ENCODE results near the gene ATP9B.
"Not testable (repeated sequence)": the region's sequence is repeated elsewhere in the genome, so short reads cannot be mapped to it uniquely, and the experiment has no call there.

Gene ATP9B

DNA sequence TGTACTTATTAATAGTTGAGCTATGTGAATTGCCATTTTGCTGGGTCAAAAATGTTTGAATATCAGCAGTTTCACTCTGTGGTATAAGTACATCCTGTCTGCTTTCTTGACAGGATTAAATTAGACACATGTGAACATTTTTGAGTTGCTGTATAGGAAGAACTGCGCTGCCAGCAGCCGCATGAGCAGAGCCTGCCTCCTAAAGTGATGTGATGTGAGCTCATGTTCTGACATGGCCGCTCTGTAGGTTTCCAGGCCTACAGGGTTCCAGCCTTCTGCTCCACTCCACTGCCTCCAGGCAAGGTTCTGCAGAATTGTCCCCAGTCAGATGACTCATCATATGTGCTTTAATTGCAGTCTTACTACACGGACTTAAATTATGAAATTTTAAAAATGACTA is 206.8 kb downstream of the ATP9B start:
- in situ Hi-C loops (cut with HindIII; ENCODE audit: low sequenced_read_pairs), result no loop called here

DNA sequence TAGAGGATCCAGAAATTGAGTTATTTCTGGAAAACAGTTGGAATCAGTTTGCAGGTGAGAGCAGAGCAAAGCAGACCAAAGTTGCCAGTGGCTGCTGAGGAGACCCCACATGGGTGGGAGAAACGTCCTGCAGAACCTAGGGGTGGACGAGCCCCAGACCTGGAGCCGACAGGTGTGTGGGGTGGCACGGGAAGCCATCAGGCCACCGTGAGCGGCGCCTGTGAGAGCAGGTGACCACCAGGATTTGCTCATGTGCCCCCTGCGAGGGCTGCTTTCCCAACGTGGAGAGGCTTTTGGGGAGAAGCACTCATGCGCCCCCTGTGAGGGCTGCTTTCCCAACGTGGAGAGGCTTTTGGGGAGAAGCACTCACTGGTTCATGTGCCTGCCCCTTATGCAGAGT is 209.7 kb downstream of the ATP9B start:
- in situ Hi-C loops (cut with HindIII; ENCODE audit: low sequenced_read_pairs), result no loop called here

DNA sequence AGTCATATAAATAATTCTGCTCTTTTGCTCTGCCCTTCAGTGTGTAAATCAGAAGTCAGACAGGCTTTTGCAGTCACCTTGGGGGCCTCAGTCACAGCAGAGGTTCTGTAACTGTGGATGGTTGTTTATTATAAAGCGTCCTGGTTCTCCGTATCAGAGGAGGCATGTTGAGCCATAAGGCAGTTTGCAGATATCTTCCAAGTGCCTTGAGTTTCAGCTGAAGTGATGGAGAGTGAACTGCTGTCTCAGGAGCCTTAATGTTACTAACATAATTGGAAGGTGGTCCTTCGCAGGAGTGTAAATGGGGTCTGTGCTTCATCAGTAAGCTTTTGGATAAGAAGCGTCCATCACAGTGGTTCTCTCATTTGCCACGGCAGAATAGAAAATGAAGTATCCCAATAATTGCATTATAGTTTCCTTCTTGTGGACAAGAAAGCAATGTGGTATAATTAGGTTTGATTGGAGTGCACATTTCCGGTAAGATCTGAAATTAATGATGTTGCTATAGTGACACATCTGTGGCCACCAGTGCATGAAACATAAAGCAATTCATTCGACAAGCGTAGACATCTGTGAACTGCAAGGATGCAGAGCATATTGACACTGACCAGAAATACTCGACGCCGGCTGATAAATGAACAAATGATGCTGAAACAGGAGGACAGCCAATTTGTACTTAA is 214.1 kb downstream of the ATP9B start:
- in situ Hi-C loops (cut with HindIII; ENCODE audit: low sequenced_read_pairs), result no loop called here

DNA sequence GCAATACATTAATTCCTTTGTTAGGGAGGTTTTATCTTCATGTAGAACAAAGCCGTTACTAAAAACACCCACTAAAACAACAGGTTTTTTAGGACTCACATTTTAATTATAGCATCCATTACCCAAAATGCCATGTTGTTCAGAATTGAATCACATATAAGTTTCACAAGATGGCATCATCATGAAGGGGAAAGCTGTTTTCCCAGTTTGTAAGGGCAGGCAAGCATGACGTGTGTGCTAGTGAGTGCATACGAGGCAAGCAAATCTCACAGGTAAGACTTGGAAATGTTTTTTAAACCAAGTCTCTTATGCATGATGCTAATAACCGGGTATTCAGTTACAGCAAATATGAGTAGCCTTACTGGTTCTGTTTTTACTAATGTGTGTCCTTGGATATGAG is 214.7 kb downstream of the ATP9B start:
- in situ Hi-C loops (cut with HindIII; ENCODE audit: low sequenced_read_pairs), result no loop called here

DNA sequence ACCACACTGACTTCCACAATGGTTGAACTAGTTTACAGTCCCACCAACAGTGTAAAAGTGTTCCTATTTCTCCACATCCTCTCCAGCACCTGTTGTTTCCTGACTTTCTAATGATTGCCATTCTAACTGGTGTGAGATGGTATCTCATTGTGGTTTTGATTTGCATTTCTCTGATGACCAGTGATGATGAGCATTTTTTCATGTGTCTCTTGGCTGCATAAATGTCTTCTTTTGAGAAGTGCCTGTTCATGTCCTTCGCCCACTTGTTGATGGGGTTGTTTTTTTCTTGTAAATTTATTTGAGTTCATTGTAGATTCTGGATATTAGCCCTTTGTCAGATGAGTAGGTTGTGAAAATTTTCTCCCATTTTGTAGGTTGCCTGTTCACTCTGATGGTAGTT is 216.0 kb downstream of the ATP9B start:
- in situ Hi-C loops (cut with HindIII; ENCODE audit: low sequenced_read_pairs), result not testable (repeated sequence)

DNA sequence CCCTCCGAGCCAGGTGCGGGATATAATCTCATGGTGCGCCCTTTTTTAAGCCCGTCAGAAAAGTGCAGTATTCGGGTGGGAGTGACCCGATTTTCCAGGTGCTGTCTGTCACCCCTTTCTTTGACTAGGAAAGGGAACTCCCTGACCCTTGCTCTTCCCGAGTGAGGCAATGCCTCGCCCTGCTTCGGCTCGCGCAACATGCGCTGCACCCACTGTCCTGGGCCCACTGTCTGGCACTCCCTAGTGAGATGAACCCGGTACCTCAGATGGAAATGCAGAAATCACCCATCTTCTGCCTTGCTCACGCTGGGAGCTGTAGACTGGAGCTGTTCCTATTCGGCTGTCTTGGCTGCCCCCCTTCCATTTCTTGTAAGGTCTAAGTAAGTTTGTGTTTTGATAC is 221.2 kb downstream of the ATP9B start:
- in situ Hi-C loops (cut with HindIII; ENCODE audit: low sequenced_read_pairs), result not testable (repeated sequence)

DNA sequence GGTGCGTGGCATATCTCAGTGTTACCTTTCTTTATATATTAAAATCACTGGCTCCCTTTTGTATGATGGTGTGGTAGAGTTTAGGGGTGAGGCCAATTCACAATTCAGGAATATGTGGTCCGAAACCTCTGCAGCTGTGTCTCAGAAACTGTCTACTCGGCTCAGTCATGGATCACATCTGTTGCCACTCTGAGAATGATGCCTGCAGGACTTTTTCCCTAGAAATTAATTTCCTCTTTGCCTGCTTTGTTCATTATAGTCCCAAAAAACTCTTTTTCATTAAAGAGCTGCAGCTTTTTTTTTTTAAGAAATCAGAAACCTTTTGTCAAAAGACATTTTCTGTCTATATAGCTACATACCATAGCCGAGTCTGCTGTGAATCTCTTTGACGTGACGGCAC is 221.7 kb downstream of the ATP9B start:
- in situ Hi-C loops (cut with HindIII; ENCODE audit: low sequenced_read_pairs), result no loop called here

DNA sequence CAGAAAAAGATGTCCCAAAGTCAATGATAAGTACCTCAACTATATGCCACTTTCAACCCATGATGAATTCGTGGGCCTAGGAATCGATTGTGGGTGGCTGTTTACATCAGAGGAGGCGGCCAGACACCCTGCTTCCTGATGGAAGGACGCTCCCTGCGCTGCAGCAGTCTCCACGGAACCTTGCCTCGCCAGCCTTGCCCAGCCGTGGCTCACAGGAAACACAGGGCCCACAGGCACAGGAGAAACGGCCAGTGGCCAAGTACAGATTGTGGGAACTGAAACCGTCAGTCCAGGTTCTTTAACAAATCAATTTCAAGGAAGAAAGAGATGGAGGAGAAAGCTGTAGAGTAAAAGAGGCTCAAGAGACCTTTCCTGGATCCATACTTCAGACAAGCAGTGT is 225.0 kb downstream of the ATP9B start:
- in situ Hi-C loops (cut with HindIII; ENCODE audit: low sequenced_read_pairs), result no loop called here

DNA sequence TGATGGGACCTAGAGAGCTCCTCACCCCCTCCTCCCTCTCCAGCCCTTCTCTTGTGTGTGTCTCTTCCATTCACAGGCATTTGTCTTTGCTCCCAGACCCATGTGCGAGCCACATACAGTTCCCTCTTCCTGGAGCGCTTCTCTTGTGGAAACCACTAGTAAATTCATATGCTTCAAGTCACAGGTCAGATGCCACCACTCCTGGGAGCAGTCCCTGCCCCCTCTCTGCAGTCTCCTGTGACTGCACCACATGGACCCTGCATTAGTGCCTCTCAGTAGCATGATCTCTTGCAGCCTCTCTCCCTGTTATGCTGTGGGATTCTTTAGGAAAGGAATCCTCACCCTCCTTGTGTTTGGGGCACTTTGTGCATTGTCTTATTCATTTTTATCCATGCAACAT is 230.1 kb downstream of the ATP9B start:
- in situ Hi-C loops (cut with HindIII; ENCODE audit: low sequenced_read_pairs), result no loop called here

DNA sequence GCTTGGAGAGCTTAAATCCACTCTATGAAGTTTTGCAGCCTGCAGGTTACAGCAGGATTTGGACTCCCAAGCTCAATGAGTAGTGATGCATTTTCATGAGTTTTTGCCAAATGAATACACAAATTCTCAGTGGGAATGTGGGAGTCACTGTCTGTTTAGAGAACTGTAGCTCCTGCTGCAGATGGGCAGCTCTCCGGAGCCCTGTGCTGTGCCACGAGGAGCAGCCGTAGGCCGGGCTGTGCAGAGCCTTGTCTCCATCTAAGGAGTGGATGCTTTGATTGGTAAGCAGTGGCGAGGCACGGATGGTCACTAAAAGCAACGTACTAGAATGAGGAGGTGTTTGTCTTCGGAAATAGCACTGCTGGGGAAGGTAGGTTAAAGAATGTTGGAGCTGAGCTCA is 230.5 kb downstream of the ATP9B start:
- in situ Hi-C loops (cut with HindIII; ENCODE audit: low sequenced_read_pairs), result no loop called here

DNA sequence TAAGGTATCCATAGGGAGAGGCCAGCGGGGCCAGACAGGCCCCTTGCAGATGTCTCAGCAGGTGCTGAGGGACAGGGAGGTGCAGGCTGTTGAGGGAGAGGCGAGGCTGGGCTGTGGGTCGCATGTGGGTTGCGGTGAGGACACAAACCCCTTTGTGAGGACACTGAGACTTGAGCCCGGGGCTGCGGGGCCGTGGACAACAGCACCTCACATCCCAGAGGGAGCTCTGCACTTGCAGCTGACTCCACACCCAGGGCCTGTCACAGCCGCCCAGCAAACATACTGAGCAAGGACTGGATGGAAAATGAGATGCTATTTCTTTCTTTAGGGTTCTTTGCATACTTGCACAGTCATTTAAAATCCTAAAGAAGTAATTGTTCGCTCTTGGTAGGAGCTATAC is 231.2 kb downstream of the ATP9B start:
- in situ Hi-C loops (cut with HindIII; ENCODE audit: low sequenced_read_pairs), result no loop called here

DNA sequence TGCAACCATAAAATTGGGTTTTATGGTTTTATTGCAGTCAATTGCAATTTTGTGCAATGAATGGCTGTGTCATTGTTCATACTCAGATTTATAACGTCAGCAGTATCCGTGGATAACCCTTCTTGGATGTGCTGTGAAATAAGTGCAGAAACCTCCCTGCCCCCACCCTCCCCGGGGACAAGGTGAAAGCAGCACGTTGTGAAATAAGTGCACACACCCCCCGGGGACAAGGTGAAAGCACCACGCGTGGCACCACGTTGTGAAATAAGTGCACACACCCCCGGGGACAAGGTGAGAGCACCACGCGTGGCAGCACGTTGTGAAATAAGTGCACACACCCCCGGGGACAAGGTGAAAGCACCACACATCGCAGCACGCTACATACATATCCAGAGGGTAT is 232.9 kb downstream of the ATP9B start:
- in situ Hi-C loops (cut with HindIII; ENCODE audit: low sequenced_read_pairs), result no loop called here

DNA sequence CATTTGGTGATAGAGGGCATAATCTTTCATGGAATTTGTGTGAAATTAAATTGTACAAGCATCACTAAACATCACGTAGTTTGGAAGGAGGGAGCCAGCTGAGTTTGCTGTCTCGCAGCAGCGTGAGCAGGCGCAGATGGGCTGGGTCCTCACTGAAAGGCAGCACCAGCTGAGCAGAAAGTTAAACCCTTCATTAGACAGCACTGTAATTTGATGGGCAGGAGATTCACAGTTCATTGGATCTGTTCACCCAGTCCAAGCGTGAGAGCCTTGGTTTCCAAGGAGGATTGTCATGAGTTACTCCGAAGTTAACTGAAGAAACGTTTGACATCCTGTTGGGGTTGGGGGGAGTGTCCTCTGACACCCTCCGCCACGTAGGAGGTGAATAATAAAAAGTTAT is 236.7 kb downstream of the ATP9B start:
- in situ Hi-C loops (cut with HindIII; ENCODE audit: low sequenced_read_pairs), result no loop called here

DNA sequence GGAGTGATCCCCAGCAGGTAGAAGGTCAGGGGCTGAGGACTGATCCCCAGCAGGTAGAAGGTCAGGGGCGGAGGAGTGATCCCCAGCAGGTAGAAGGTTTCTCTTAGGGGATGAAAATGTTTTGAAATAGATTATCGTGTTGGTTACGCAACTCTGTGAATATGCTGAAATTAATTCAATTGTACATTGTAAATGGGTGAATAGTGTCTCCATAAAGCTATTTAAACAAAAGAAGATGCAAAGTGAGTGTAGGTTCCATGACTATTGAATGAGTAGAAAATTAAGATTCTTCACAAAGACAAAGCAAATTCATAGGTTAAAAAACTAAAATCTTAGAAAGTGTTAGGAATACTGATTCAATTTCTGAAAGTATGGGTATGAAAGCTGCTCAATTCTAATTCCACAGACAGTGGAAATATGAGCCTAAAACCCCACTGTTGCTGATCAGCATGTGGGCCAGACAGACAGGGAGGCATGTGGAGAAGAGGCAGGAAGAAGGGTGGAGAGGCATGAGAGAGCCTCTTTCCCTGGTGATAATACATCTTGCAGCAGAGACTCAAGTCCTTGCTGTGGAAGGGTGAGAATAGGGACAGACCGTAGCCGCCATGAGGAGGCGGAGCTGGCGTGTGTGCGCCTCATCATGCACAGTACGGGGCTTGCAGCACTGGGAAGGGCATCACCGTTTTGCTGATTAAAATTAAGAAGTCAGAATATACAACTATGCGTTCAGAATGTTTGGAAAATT is 240.6 kb downstream of the ATP9B start:
- in situ Hi-C loops (cut with HindIII; ENCODE audit: low sequenced_read_pairs), result no loop called here

DNA sequence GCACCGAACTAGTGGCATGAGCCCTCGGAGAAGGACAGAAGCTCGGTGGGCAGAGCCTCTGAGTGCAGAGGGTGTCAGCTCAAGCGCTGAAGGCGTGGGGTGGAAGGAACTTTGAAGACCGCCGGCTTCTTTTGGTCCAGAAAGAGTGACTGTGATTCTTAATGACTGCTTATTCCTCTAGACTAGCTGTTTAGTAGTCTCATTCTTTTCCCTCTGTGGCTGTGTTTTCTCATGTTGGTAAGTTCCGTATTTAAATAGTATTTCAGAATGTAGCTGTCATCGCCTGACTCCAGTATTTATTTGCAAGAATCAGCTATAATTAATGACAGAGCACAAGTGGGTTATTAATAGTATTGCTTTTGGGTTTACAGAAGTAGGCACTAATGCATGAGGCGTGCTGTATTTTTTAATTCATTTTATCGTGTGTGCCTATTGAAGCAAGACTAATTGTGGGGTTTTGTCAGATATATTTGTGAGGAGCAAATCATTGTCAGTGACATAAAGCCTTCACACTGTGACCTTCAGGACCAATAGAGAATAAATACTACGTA is 245.7 kb downstream of the ATP9B start:
- in situ Hi-C loops (cut with HindIII; ENCODE audit: low sequenced_read_pairs), result no loop called here

DNA sequence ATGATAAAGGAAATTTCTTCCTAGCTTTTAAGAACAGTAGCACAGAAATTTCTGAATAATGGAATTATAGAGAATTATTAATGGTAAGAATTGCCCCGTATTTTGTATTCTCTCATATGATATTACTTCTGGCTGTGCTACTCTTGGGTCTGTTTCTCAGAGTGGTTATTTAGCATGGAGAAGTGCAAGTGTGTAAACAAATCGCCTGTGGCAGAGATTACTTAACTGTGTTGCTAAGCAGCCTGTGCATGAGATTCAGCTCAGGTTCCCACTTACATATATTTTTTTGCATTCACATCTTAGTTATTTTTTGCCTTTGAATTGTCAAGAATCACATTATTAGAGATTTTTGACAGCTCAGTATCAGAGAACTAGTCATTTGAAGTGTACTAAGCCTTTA is 246.4 kb downstream of the ATP9B start:
- in situ Hi-C loops (cut with HindIII; ENCODE audit: low sequenced_read_pairs), result no loop called here

DNA sequence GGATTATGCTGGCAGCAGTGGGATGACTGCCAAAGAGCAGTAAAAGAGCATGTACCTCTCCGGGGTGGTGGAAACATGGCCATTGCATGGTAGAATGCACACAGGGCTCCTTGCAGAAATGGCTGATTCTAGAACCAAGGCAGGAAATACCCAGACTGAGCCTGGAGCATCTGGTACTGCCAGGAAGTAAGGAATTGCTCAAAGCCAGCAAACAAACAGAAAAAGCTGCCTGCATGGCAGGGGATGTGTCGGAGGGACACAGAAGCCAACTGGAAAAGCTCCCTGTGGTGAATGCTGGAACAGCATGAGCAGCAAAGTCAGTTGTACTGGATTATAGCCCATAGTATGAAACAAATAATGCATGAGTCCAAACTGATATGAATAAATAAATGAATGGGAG is 248.5 kb downstream of the ATP9B start:
- in situ Hi-C loops (cut with HindIII; ENCODE audit: low sequenced_read_pairs), result no loop called here

DNA sequence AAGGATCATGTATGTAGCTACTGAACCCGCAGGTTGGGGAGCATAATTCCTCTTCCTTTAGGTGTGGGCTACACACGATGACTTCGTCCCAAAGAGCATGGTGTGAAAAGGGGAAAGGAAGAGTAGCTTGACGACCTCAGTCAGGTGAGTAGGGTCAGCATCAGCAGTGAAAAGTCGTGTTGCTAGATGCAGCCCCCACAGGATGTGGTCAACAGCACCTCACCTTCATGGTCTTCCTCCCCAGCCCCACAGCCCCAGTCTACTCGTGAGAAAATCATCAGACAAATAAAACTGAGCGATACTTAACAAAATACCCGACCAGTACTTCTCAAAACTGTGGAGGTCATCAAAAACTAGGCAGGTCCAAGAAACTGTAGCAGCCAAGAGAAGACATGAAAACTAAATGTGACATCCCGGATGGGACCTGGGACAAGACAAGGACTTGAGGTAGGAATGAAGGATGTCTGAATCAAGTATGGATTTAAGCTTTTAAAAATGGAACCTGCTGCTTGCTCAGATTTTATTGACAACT is 249.0 kb downstream of the ATP9B start:
- in situ Hi-C loops (cut with HindIII; ENCODE audit: low sequenced_read_pairs), result no loop called here

DNA sequence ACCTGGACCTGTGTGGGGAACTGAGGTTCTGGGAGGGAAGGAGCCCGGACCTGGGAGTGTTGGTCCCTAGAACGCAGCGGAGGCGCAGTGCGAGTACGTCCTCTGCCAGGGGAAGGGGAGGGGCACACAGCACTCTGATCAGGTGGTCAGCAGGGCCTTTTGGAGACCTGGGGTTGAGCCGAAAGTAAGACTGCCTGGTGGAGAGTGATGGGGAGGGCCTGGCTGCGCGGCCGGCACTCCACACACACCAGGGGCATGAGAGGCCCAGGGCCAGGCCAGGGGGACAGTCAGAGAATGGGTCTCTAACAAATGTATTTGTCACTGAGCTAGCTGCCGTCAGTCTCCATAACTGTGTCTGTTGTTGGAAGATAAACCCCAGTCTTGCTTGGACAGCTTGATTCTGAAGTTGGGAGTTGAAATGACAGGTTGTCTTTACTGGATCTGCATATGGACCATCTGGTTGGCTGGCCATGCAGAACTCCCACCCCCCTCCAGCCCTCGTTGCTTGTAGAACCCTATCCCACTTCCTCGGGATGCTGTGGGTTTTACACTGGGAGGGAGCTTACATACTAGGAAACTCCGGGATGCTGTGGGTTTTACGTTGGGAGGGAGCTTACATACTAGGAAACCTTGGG is 251.1 kb downstream of the ATP9B start:
- in situ Hi-C loops (cut with HindIII; ENCODE audit: low sequenced_read_pairs), result no loop called here

DNA sequence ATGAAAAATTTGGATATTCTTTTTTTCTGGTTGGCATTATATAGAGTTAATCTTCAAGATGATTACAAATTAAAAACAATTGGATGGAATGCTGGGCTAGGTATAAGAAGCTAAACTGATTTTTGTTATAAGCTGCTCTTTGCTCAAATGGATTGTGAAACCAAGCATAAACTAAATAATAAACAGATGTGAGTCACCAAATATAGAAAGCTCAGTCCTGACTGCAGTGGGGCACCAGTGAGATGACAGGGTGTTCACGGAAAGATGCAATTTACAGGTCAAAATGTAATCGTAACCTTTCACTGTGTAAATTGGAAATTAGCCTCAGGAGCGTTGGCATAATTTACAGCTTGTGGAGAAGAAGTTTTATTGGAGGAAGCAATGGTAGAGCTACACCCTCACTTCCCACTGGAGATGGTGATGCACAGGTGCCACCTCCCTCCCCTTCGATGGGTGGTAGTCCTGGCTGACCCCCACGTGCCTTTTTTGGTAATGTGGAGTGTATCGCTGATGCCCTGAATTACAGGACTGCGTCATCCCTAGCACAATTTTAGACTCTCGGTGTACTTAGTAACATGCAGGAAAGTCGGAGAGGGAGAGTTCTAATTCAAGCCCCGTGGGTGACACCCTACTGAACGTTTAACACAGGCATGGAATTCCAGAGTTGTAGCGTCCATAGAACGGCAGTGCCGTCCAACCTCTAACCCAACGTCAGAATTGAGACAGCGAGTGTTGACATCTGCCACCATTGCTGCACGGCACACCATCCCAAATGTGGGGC is 252.6 kb downstream of the ATP9B start:
- in situ Hi-C loops (cut with HindIII; ENCODE audit: low sequenced_read_pairs), result no loop called here

DNA sequence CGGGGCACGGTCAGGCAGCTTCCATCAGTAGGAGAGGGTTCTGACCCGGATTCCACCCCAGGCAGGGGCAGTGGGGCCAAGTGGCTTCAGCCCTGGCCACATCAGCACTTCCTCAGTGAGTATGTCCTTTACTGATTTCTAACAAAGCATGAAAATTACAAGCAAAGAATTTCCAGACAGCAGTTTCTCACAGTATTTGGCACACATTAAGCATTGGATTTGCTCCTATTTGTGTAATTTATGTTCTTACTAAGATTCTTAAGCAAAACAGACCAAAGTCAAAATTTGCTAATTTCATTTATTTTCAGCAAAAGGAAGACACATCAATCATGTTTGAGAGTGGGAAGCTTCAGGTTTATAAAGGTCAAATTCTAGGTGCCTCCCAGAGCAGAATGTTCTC is 253.2 kb downstream of the ATP9B start:
- in situ Hi-C loops (cut with HindIII; ENCODE audit: low sequenced_read_pairs), result no loop called here
